Measurements from ENCODE around the gene PDE10A.
"Not testable (repeated sequence)": the region's sequence is repeated elsewhere in the genome, so short reads cannot be mapped to it uniquely, and the experiment has no call there.

Gene PDE10A

DNA sequence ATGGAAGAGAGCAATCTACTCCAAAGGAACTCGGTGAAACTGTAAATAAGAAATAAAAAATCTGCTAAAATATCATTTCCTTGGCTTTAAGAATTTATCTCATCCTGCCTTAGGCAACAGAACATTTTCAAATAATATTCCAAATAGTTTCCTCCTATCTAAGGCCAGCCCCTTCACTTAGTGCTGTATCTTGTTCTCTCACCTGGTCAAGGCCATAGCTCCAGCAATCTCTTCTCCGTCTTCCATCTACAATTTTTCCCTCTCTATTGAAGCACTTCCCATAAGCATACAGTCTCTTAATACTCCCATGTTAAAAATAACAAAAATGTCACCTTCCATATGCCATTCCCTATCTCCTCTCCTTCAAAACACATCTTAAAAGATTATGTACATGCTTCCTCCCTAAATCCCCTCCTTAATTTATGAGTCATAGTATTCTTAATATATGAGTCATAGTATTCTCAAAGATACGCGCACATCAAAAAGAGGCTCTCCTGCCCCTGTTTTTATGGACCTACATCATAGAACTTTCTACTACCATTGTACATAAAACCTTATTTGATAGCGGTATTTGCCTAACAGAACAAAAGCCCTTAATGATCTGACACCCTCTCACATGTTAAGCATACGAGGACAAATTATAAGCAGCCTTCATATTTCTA, 146.9 kb downstream of the PDE10A start:
- in situ Hi-C loops (cut with MboI; ENCODE audit: low sequenced_read_pairs, unreplicated experiment), result no loop called here
- DNase-seq (ENCODE audit: low spot score), result no peak

GRCh38 chr6:165514621-165515020, 148.4 kb downstream of the PDE10A start:
- in situ Hi-C loops (cut with MboI; ENCODE audit: low sequenced_read_pairs, unreplicated experiment), result no loop called here
- DNase-seq (ENCODE audit: low spot score), result no peak
- TF ChIP-seq, protein P1, sequence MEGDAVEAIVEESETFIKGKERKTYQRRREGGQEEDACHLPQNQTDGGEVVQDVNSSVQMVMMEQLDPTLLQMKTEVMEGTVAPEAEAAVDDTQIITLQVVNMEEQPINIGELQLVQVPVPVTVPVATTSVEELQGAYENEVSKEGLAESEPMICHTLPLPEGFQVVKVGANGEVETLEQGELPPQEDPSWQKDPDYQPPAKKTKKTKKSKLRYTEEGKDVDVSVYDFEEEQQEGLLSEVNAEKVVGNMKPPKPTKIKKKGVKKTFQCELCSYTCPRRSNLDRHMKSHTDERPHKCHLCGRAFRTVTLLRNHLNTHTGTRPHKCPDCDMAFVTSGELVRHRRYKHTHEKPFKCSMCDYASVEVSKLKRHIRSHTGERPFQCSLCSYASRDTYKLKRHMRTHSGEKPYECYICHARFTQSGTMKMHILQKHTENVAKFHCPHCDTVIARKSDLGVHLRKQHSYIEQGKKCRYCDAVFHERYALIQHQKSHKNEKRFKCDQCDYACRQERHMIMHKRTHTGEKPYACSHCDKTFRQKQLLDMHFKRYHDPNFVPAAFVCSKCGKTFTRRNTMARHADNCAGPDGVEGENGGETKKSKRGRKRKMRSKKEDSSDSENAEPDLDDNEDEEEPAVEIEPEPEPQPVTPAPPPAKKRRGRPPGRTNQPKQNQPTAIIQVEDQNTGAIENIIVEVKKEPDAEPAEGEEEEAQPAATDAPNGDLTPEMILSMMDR (IDR thresholded peaks at IDR 0.05; ENCODE audit: borderline replicate concordance, control extremely low read depth, extremely low read depth, insufficient read depth, missing control alignments), result no peak

More for the DNA sequence above, 146.9 kb downstream of the PDE10A start:
- TF ChIP-seq, protein P1 (IDR thresholded peaks at IDR 0.05; ENCODE audit: borderline replicate concordance, control extremely low read depth, extremely low read depth, insufficient read depth, missing control alignments), result no peak

DNA sequence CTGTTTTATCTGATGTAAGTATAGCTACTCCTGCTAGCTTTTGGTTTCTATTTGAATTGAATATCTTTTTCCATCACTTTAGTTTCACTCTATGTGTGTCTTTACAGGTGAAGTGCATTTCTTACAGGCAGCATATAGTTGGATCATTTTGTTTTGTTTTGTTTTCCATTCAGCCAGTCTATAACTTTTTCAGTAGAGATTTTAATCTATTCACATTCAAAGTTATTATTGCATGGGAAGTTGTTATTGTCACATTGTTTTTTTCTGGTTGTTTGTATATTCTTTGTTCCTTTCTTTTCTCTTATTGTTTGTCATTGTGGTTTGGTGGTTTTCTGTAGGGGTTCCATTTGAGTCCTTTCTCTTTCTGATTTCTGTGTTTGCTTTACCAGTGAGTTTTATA, 151.2 kb downstream of the PDE10A start:
- DNase-seq (ENCODE audit: low spot score), result no peak
- in situ Hi-C loops (cut with MboI; ENCODE audit: low sequenced_read_pairs, unreplicated experiment), result no loop called here
- TF ChIP-seq, protein P1 (IDR thresholded peaks at IDR 0.05; ENCODE audit: borderline replicate concordance, control extremely low read depth, extremely low read depth, insufficient read depth, missing control alignments), result no peak

DNA sequence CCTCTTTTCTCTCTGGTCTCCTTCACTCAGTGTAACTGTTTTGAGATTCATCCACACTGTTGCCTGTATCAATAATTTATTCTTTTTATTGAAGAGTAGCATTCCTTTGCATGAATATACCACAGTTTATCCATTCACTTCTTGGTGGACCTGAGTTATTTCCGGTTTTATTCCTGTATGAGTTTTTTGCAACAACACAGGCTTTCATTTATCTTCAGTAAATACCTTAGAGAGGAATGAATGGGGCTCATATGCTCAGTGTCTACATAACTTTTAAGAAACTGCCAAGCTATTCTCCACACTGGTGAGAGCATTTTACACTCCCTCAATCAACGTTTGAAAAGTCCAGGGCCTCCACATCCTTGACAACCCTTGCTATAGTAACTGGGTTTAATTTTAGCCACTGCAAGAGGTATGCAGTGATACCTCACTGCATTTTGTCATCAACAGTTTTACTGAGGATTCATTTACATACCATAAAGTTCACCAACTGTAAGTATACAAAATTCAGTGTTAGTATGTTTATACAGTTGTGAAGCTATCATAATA, 154.6 kb downstream of the PDE10A start:
- no peak for DNase-seq (ENCODE audit: low spot score)
- in situ Hi-C loops (cut with MboI; ENCODE audit: low sequenced_read_pairs, unreplicated experiment), result no loop called here
- TF ChIP-seq, protein P1 (IDR thresholded peaks at IDR 0.05; ENCODE audit: borderline replicate concordance, control extremely low read depth, extremely low read depth, insufficient read depth, missing control alignments), result no peak

DNA sequence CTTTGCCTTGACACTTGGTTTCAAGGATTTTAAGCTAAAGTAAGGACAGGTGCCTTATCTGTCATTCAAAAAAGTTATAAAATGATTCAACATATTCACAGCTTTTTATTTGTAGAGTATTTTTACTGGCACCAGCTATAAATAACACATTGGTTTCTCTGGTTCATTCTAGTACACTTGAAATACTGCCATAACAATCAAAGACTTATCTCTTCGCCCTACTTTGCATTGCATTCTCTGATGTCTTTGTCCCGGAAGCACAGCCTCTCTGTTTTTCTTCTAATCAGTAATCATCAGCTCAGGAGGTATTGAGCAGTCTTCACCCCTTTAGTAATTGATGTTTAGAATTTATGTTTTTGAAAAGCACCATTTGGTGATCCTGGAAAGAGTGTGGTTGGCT, 156.4 kb downstream of the PDE10A start:
- TF ChIP-seq, protein P1 (IDR thresholded peaks at IDR 0.05; ENCODE audit: borderline replicate concordance, control extremely low read depth, extremely low read depth, insufficient read depth, missing control alignments), result no peak
- in situ Hi-C loops (cut with MboI; ENCODE audit: low sequenced_read_pairs, unreplicated experiment), result no loop called here
- DNase-seq (ENCODE audit: low spot score), result no peak

DNA sequence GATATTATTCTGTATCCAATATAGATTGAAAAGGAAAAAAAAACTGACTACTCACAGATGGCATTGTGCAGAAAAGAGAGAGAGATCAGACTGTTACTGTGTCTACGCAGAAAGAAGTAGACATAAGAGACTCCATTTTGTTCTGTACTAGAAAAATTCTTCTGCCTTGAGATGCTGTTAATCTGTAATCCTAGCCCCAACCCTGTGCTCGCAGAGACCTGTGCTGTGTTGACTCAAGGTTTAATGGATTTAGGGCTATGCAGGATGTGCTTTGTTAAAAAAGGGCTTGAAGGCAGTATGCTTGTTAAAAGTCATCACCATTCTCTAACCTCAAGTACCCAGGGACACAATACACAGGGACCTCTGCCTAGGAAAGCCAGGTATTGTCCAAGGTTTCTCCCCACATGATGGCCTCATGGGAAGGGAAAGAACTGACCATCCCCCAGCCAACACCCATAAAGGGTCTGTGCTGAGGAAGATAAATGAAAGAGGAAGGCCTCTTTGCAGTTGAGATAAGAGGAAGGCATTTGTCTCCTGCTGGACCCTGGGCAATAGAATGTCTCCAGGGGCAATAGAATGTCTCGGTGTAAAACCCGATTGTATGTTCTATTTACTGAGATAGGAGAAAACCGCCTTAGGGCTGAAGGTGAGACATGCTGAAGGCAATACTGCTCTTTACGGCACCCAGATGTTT, 162.7 kb downstream of the PDE10A start:
- DNase-seq (ENCODE audit: low spot score); in situ Hi-C loops (cut with MboI; ENCODE audit: low sequenced_read_pairs, unreplicated experiment): not testable (repeated sequence)

DNA sequence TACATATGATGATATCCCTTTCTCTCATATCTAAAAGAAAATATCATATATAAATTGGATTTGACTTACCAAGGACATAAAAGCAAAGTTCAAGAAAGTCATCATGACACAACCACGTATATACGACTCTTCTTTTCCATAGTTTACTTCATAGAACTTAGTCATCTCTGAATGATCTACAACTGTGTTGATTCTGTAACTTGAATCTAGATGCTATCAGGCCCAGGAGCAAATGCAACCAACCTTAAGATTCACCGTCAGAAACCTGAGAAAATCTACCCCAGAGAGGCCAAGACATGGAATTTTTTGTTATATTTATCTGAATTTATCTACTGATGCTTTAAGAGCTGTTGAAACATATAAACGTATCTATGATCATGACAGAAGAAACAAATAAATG, 165.6 kb downstream of the PDE10A start:
- in situ Hi-C loops (cut with MboI; ENCODE audit: low sequenced_read_pairs, unreplicated experiment), result no loop called here
- TF ChIP-seq, protein P1 (IDR thresholded peaks at IDR 0.05; ENCODE audit: borderline replicate concordance, control extremely low read depth, extremely low read depth, insufficient read depth, missing control alignments), result no peak
- DNase-seq (ENCODE audit: low spot score), result no peak

Measured in GM13976 (cell line).